ENCODE data around the gene KCP.
A peak's percentile ranks its signal among the peaks of the same experiment; 100 is the strongest.

The KCP gene

GRCh38 chr7:128894101-128894440, 16.4 kb downstream of the KCP start:
- intact Hi-C loops (cut with micrococcal nuclease): no loop called here
- Mint-ChIP-seq H3K4me1 (ENCODE audit: low read depth) (no peaks in the 10 kb centered on the region), H3K36me3 (ENCODE audit: low read depth) (no peaks in the 10 kb centered on the region), H3K4me3 (no peak overlapping the region), H3K27ac (no peak overlapping the region), H3K9me3 (no peaks in the 10 kb centered on the region), H3K27me3 (peaks cover 31% of the 10 kb centered on the region)

GRCh38 chr7:128893251-128894100, 17.0 kb downstream of the KCP start:
- peaks cover 31% of the 10 kb centered on the region for H3K27me3 Mint-ChIP-seq
- H3K36me3 Mint-ChIP-seq (ENCODE audit: low read depth): no peaks in the 10 kb centered on the region
- no peak overlapping the region for H3K27ac Mint-ChIP-seq
- intact Hi-C loops (cut with micrococcal nuclease): no loop called here
- H3K9me3 Mint-ChIP-seq: no peaks in the 10 kb centered on the region
- H3K4me3 Mint-ChIP-seq: no peak overlapping the region
- no peaks in the 10 kb centered on the region for H3K4me1 Mint-ChIP-seq (ENCODE audit: low read depth)

GRCh38 chr7:128892521-128893250, 17.8 kb downstream of the KCP start:
- Mint-ChIP-seq H3K9me3 (no peaks in the 10 kb centered on the region), H3K36me3 (ENCODE audit: low read depth) (no peaks in the 10 kb centered on the region), H3K4me3 (no peak overlapping the region), H3K4me1 (ENCODE audit: low read depth) (no peaks in the 10 kb centered on the region), H3K27ac (no peak overlapping the region), H3K27me3 (peaks cover 31% of the 10 kb centered on the region)
- intact Hi-C loops (cut with micrococcal nuclease): no loop called here

- H3K27ac Mint-ChIP-seq: no peak overlapping the region
- intact Hi-C loops (cut with micrococcal nuclease): no loop called here
These were observed 18.6 kb downstream of the KCP start for GRCh38 chr7:128891942-128892269.

GRCh38 chr7:128891110-128891941, 19.2 kb downstream of the KCP start:
- intact Hi-C loops (cut with micrococcal nuclease): no loop called here
- Mint-ChIP-seq H3K4me1 (ENCODE audit: low read depth) (no peaks in the 10 kb centered on the region), H3K27me3 (peaks cover 34% of the 10 kb centered on the region), H3K36me3 (ENCODE audit: low read depth) (no peaks in the 10 kb centered on the region), H3K4me3 (peak overlapping the region; percentile 22), H3K9me3 (no peaks in the 10 kb centered on the region), H3K27ac (no peak overlapping the region)

More at GRCh38 chr7:128891942-128892269, 18.6 kb downstream of the KCP start:
- Mint-ChIP-seq H3K9me3 (no peaks in the 10 kb centered on the region), H3K36me3 (ENCODE audit: low read depth) (no peaks in the 10 kb centered on the region), H3K4me1 (ENCODE audit: low read depth) (no peaks in the 10 kb centered on the region), H3K27me3 (peaks cover 33% of the 10 kb centered on the region), H3K4me3 (no peak overlapping the region)

- H3K27me3 Mint-ChIP-seq: peaks cover 41% of the 10 kb centered on the region
- peak overlapping the region; percentile 35 for H3K4me3 Mint-ChIP-seq
- no peaks in the 10 kb centered on the region for H3K9me3 Mint-ChIP-seq
These were observed 20.0 kb downstream of the KCP start for GRCh38 chr7:128890306-128891109.

GRCh38 chr7:128889121-128889520, 21.4 kb downstream of the KCP start:
- intact Hi-C loops (cut with micrococcal nuclease): no loop called here
- Mint-ChIP-seq H3K9me3 (no peaks in the 10 kb centered on the region), H3K27me3 (peaks cover 44% of the 10 kb centered on the region), H3K4me1 (ENCODE audit: low read depth) (no peaks in the 10 kb centered on the region), H3K36me3 (ENCODE audit: low read depth) (no peaks in the 10 kb centered on the region), H3K27ac (no peak overlapping the region), H3K4me3 (no peak overlapping the region)

More at GRCh38 chr7:128890306-128891109, 20.0 kb downstream of the KCP start:
- no peak overlapping the region for H3K27ac Mint-ChIP-seq
- no peaks in the 10 kb centered on the region for H3K36me3 Mint-ChIP-seq (ENCODE audit: low read depth)
- no peaks in the 10 kb centered on the region for H3K4me1 Mint-ChIP-seq (ENCODE audit: low read depth)
- intact Hi-C loops (cut with micrococcal nuclease): no loop called here

GRCh38 chr7:128888756-128889095, 21.8 kb downstream of the KCP start:
- H3K4me3 Mint-ChIP-seq: no peak overlapping the region
- H3K4me1 Mint-ChIP-seq (ENCODE audit: low read depth): peaks cover under 1% of the 10 kb centered on the region
- H3K27me3 Mint-ChIP-seq: peaks cover 42% of the 10 kb centered on the region
- no peak overlapping the region for H3K27ac Mint-ChIP-seq
- intact Hi-C loops (cut with micrococcal nuclease): no loop called here
- no peaks in the 10 kb centered on the region for H3K36me3 Mint-ChIP-seq (ENCODE audit: low read depth)
- H3K9me3 Mint-ChIP-seq: no peaks in the 10 kb centered on the region

GRCh38 chr7:128888039-128888755, 22.3 kb downstream of the KCP start:
- H3K4me3 Mint-ChIP-seq: no peak overlapping the region
- H3K27ac Mint-ChIP-seq: no peak overlapping the region
- H3K9me3 Mint-ChIP-seq: no peaks in the 10 kb centered on the region
- H3K36me3 Mint-ChIP-seq (ENCODE audit: low read depth): no peaks in the 10 kb centered on the region
- H3K27me3 Mint-ChIP-seq: peaks cover 42% of the 10 kb centered on the region
- H3K4me1 Mint-ChIP-seq (ENCODE audit: low read depth): peaks cover 5% of the 10 kb centered on the region
- intact Hi-C loops (cut with micrococcal nuclease): no loop called here

- intact Hi-C loops (cut with micrococcal nuclease): no loop called here
- Mint-ChIP-seq H3K4me1 (ENCODE audit: low read depth) (peaks cover 5% of the 10 kb centered on the region), H3K4me3 (no peak overlapping the region), H3K9me3 (no peaks in the 10 kb centered on the region), H3K27ac (no peak overlapping the region), H3K36me3 (ENCODE audit: low read depth) (no peaks in the 10 kb centered on the region), H3K27me3 (peaks cover 36% of the 10 kb centered on the region)
These were observed 23.1 kb downstream of the KCP start for GRCh38 chr7:128887169-128888038.

GRCh38 chr7:128886391-128887168, 23.9 kb downstream of the KCP start:
- Mint-ChIP-seq H3K9me3 (no peaks in the 10 kb centered on the region), H3K27ac (no peak overlapping the region), H3K4me1 (ENCODE audit: low read depth) (peaks cover 5% of the 10 kb centered on the region), H3K27me3 (peaks cover 31% of the 10 kb centered on the region), H3K4me3 (no peak overlapping the region), H3K36me3 (ENCODE audit: low read depth) (no peaks in the 10 kb centered on the region)
- intact Hi-C loops (cut with micrococcal nuclease): no loop called here

All from dendritic cell treated with granulocyte-macrophage colony-stimulating factor and Interleukin-4, amounts not matched to agents 40 ng/mL and 50 ng/mL, for 4 days (primary cell).